Skin of body (tissue), 2 donors: Measurements from ENCODE around the gene SOD1. TPM values are rescaled to one million over a fixed set of nuclear protein-coding genes. Genes with fewer than 3 reads are reported as not detected.

Source experiments
- small RNA-seq: library from RNA; depleted of rRNA; stranded (forward); fragments of <200 nt; gene quantifications from one replicate; pipeline ENCODE3, GENCODE V24; 2014; ENCODE audit warnings: low replicate concordance
- total RNA-seq: library from RNA; depleted of rRNA; stranded (reverse); fragments of >200 nt; gene quantifications from one replicate; pipeline ENCODE4 v1.2.3, GENCODE V29; 2014

SOD1 gene
- total RNA-seq, 1 donor from 2014 or later, result 75.5 TPM

Small RNA genes within 50 kb of the gene (small RNA-seq; reads per million reads assigned to genes)
- gene RF01241, result not detected

Other genes with a start within 250 kb of the SOD1 start
- 17.9 TPM for gene SCAF4, start 72.4 kb downstream of the SOD1 start, total RNA-seq
- gene HUNK, start 213.3 kb downstream of the SOD1 start, total RNA-seq, result 5.5 TPM